GM21723 (cell line): ENCODE results near the gene NECAB3.

Experiments
- ATAC-seq: cut with Tn5 transposase; IDR thresholded peaks from one replicate; pipeline ENCODE4 v1.9.1; 2021; ENCODE audit warnings: mild to moderate bottlenecking, moderate library complexity; ENCODE audit not compliant: unreplicated experiment

NECAB3 gene

DNA sequence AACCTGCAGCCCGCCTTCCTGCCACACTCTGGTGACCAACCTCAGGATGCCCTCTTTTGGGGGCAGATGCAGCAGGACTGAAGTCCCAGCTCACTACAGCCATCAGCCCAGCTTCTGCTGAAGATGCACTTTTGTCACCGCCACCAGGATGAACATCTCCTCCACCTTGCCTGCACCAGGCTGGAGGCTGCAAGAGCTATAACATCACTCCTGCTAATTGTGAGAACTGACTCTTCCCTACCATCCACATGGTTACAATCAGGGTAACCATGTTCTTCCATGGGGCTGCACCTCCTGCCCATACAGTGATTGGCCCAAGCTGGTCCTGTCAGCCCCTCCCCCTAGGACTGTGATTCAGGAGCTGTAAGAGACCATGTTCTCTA lies 9.5 kb downstream of the NECAB3 start:
- ATAC-seq: no peak

DNA sequence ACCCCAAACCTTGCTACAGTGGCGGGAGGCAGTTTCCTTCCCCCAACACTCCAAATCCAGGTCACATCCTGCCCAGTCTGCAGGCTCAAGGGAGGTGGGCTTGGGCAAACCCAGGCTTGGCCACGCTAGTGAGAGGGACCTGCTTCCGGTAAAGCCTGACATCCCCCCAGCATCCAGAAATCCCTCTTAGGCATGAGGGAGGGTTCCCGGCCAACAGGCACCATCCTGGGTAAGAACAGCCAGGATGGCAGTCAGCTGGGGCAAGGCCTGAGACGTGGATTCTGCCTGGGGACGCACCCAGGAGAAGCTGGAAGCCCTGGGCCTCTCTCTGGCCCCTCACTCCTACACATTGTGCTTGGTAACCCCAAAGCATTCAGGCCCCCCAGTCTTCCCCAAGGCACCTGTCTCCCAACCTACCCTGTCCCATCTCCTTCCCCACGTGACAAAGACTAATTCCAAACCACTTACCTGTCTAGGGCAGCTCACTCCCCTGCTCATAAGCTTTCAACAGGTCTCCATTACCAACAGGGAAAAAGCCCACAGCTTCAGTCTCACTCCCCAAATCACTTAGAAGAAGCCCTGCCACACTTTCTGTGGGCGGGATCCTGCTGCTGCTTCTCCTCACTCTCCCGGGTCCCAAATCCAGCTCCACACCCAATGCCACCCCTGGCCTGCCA lies 10.0 kb downstream of the NECAB3 start:
- no peak for ATAC-seq

DNA sequence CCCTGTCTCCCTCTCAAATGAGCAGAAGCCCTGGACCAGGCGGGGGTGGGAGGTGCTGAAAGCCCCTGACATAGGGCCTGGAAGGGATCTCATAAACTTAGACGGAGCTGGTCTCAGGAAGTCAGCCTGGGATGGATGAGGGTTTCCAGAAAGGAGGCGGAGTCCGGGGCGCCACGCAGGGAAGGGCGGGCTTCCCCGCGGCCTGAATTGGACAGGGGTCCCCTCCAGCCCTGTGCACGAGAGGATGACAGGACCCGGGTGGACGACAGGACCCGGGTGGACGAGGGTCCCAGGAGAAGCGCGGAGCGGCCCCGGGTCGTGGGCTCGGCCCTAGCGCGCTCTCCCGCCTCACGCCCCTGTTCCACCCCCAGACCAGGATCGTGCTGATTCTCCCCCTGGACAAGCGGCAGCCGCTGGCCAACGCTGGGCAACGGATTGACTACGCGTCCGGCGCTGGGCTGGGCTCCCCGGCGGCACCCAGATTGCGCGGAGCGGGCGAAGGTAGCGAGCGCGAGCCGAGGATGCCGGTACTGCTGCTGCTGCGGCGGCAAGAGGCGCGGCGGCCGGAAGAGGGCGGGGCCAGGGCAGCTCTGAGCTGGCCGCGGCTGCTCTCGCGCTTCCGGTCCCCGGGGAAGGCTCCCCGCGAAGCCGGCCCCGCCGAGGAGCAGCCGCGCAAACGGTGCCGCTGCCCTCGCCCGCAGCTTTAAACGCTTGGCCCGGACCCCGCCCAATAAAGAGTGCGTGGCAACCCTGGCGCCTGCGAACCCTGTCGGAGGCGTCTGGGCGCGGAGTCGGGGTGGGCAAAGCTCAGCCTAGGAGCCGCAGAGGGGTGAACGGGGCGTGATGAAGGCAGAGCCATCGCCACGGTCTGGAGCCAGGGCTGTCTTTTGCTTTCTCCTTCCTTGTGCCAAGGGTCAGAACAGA lies 10.8 kb downstream of the NECAB3 start:
- peak; percentile 46 for ATAC-seq

DNA sequence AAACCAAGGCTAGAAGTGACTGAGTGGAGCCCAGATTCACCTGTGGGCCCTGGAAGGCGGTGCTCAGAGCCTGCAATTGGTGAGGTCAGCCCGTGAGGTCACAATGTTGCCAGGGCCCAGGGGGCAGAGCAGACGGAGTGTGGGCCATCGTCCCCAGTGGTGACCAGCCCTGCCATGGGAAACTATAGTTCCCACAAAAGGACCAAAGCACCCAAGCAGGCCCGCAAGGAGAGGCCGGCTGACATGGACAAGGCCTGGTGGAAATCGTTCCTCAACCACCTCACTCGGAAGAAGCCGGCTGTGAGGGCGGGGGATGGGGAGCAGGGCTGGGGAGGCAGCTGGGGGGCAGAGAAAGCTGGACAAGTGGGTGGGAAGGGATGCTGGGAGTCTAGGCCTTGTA lies 12.1 kb downstream of the NECAB3 start, which contains the start of gene C20orf144:
TSS of gene C20orf144 (plus strand) at position 156 of the 400 bp plus-strand sequence. CDS start at position 175, 19 bp downstream.
- ATAC-seq: no peak

DNA sequence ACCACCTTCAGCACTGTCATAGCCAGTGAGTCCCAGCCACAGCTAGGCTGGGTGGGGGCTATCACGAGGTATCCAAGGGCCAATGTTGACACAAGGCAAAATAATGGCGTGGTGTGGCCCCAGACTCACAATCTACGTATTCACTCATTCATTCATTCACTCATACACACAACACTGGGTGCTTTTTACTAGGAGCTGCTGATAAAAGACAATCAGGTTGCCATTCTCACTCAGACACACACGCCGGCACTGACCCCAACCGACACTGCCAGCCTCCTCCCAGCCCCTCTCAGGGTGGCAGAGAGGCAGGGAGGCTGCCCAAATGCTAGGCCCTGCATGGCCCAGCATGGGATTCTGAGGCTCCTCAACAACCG lies 13.6 kb downstream of the NECAB3 start:
- no peak for ATAC-seq

DNA sequence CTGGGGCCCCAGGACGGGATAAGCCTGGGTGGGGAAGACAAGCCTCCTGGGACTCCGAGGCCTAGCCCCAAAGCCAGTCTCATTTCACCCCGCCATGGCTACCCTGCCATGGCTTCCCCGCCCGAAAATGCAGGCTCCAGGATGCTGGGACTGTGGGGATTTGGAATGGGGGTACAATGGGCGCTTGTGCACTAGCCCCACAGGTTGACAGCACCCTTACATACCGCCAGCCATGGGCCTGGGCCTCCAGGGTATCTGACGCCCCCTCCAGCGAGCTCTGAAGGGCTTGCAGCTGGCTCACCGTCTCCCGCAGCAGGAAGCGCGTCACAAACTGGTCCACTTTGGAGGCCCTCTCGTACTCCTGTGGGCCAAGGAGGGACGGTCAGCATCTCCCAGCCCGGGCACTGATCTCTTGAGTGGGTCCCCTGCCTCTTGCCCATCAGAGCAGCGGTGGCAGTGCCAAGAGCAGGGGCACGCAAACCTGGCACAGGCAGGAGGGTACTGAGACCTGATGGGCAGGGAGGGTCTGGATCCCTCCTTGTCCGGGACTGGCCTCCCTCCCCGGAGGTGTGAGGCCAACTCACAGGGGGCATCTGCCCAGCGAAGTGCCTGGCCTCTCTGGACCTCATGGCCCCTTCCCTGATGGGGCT lies 14.1 kb downstream of the NECAB3 start:
- no peak for ATAC-seq

DNA sequence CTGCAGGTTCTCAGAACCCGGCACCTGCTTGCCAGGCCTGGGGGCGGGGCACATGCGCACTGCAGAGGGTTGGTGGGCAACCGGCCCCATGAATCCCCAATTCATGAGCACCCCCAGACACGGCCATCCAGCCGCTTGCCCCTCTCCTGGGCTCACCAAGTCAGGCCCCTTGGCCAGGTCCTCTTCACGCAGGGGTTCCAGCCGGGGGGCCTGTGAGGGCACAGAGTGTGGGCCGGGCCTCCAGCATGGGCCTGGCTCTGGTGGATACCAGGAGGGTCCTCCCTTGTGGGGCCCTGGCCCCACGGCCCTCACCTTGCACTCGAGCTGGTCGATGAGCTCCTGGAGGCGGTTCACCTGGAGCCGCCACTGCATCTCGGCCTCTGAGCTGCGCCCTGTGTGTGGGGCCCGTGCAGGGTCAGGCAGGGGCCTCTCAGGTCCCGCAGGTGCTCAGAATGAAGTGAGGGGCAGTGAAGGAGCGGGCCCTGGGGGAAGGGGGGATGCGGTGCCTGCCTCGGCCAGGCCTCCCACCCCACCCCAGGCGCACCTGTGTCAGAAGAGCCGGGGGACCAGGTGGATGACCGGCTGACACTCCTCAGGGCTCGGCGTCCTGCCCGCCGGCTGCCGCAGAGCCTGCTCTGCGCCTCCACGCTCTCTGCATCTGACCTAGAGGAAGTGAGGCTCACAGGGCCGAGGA lies 14.7 kb downstream of the NECAB3 start:
- ATAC-seq: no peak

DNA sequence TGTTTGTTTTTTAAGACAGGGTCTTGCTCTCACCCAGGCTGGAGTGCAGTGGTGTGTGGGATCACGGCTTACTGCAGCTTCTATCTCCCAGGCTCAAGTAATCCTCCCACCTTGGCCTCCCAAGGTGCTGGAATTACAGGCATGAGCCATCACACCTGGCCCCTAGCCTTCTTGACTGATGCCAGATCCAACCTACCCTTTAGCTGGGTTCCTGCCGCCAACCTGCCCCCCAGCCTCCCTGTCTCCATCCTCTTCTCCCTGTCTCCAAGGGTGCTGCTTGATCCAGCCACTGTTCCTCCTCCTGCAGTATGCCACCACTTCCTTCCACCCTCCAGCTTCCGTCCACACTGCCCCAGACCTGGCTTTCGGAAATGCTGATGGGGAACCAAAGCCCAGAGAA lies 15.3 kb downstream of the NECAB3 start:
- ATAC-seq: no peak

DNA sequence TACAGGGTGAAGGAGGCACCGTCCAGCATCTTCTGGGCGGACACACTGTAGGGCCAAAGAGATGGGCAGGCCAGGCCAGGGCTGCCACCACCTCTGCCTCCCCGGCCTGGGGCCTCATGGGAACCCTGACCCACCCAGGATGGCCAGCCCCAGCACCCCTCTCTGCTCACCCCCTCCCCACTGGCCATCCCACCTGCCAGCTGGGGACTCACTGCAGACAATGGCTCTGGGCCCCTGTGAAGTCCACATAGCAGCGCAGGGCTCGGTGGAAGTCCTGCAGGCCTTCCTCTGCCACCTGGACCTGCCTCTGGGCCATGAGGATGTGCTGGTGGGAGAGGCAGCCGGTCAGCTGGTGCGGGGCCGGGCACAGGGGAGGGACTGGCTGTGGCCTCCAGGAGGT lies 15.7 kb downstream of the NECAB3 start:
- ATAC-seq: no peak

DNA sequence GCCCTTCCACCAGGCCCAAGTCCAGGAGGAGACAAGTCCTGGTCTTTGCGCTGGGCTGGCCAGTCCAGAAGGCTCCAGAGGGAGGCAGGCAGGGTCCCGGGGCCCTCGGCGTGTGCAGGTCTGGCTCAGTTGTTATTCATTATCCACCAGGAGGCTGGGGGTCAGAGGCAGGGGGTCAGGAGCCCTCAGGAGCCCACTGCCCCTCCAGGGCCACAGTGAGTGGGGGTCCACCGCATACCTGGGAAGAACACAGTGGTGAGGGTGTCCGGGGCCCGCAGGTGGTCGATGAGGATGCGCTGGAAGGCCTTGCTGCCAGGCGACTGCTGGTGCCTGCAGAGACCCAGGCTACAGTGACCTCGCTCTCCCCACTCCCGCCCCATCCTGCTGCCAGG lies 16.5 kb downstream of the NECAB3 start:
- ATAC-seq: no peak

DNA sequence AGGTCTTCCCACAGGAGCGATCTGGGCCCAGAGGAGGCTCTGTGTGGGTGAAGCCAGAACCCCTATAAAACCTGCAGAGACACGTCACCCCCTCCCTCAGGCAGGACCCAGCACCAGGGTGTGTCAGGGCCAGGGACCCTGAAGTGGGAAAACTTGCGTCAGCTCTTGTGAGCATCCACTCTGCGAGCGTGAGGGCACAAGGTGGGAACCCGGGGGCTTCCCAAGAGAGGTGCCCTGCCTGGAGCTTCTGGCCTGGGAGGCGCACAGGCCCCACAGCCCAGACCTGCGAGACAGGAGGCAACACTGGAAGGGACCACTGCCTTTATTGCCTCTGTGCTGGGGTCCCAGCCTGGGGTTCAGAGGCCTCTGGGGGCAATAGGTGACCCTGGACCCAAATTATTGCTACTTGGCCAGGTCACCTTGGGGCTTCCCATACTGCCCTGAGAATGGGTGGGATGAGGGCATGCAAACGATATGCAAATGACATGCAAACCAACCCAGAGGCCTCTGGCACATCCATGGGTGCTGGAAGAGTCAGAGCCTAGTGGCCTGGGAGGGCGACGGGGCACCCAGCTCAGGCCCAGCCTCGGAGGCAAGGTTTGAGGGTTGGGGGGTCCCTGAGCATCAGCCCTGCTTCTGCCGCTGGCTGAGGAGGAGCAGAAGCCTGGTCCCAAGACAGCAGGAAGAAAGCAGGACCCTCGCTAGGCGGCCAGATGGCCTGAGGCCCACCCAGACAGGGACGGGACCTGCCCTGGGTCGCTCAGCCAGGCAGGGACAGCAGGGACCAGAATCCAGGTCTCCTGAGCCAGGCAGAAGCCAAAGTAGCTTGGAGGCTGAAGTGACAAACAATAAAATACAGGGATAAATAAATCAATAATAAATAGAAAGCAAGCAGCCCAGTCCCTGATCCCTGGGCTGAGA lies 17.2 kb downstream of the NECAB3 start:
- ATAC-seq: no peak

DNA sequence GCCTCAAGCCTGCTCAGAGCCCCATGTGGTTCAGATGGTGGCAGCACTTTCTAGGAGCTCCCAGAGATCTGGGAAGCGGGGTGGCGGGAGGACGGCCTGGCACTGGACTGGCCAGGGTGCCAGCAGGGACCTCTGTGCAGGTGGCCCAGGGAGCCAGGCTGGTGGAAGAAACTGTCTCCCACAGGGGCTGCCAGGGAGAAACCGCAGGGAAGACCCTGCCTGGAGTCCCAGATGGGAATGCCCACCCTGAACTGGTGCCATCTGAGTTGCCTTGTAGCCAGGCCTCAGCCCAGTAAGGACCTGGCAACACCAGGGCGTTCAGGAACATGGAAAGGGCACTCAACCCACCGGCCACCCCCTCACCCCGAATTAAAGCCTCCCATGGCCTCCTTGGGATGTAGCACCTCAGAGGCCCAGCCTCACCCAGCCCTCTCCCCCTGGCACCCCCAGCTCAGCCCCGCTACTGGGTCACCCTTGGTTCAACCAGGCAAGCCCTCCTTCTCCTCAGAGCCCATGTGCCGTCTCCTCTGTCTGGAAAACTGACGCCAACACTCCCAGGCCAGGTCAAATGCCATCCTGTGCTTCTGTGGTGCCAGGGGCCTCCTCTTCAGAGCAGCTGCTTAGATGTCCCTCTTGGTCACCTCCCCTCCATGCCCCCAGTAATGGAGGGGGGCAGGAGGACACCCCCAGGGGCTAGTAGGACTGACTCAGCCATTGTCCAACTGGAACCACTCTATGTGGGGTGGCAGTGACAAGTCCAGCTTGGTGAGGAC lies 18.0 kb downstream of the NECAB3 start:
- ATAC-seq: no peak

DNA sequence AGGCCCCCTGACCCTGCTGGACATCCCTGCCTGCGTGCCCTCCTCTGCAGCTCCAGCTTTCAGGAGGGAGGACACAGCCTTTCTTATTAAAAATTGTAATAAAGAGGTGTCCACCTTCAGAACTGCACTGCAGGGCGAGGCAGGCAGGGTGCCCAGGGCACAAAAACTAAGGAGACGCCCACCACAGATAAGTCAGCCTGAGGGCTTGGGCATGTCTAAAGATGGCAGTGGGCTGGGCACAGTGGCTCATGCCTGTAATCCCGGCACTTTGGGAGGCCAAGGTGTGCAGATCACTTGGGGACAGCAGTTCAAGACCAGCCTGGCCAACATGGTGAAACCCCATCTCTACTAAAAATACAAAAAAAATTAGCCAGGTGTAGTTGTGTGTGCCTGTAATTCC lies 19.1 kb downstream of the NECAB3 start:
- no peak for ATAC-seq

DNA sequence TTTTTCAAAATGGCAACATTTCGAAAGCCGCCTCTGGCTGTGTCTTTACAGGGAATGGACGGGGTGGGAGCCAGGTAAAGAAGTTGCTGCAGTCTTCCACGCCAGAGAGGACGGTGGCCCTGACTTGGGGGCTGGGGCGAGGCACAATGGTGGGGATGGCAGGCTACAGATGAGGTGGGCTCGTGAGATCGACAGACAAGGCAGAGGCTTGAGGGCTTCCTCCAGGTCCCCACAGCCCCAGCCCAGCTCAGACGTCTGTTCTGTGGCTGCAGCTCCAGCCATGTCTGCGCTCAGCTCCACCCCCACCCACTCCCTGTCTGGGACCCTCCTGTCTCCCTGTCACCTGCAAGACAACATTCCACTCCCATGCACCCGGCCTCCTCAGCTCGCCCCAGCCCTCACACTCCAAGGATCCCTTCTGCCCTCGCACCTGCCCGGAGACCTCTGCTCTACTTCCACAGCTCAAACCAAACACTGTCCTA lies 19.5 kb downstream of the NECAB3 start:
- no peak for ATAC-seq

DNA sequence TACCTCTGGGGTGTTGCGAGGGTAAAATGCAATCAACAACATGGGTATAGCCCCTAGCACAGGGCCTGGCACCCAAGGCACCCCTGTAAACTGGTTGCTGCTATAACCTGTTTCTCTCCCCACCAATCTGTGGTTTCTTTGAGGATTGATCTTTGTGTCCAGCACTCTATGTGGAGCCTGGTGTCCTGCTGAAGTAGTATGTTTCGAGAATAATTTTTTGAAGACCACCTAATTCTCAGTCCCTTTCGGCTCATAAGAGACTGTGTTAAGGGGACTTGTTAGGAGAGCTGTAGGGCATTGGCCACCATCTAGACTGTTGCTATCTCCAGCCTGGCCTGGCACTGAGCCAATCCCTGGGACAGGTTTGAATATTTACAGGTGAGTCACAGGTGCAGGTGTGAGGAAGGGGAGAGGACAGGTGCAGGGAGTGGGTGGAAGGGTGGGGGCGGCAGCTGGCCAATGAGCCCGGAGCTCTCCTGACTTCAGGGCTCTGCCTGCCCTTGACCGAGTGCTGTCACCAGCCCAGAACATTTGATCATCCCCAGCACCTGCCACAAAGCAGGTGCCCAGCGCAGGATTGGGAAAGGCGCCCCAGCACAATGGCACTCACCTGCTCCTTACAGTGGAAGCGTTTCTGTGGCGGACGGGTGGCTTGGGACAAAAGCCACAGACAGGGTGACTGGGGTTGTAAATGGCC lies 20.2 kb downstream of the NECAB3 start:
- ATAC-seq: no peak

DNA sequence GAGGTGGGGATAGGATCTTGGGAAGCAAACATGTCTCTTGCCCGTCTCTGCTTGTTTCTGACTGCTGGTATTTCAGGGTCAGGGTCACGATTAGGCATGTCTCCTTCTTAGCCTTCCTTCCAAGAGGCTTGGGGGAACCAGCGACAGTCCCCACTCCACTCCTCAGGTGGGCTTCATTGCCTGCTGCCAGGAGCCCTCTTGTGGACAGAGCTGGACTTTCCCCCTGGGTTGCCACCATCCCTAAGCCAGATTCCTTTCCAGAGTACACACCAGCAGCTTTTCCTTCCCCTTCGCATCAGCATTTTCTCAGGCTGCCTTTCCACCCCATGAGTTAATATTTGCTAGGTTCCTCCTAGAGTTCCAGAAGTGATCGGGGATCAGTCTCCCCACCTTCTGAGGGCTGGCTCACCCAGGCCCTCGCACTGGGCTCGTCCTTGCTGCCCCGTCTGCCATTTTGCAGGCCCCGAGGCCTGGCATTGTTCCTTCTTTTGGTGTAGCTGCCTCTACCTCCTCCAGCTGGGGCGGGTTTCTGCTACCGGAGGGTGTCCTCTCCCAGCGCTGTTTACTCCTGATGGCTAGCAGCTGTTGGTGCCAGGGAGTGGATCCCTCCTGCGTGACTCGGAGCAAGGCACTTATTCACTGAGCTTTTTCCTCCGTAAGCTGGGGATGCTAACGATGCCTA lies 20.9 kb downstream of the NECAB3 start:
- peak; percentile 44 for ATAC-seq

DNA sequence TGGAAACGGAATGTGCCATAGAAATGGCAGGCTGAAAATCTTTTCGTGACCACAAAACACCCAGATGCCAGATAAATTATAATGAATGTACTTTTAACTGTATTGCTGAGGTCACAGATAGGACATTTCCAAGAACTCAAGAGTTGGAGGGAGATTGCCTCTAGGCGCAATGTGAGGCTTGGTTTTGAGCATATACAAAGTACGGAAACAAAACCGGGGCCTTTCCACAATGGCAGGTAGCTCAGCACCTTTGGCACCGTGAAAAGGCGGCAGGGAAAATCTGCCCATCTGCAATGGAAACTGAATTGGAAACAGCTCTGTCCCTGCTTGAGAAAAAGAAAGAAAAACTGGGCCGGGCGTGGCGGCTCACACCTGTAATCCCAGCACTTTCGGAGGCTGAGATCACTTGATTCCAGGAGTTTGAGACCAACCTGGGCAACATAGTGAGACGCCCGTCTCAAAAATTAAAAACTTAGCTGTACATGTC lies 22.6 kb downstream of the NECAB3 start:
- no peak for ATAC-seq
